ENCODE data around the gene AIFM2.

DNA sequence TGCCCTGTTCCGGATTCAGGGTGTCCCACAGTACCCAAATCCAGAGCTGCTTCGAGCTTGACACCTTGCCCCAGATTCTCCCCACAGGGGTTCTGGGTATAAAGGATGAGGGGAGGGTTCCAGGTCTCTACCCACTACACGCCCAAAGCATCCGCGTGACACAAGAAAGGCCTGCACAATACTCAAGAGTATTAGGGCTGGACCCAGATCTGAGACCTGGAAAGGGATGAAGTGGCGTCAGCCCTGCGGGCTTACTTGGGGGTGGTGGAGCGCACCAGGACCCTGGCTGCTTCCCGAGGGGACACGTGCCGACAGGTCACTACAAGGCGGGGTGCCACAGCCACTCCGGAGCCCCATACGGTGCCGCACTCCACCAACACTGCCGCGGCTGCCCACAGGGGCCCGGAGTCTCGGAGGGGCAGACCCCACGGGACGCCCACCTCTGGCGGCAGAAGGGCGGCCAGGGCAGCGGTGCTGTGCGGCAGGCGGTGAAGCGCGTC lies 12.6 kb upstream of the AIFM2 start:
- TF ChIP-seq, protein P1, sequence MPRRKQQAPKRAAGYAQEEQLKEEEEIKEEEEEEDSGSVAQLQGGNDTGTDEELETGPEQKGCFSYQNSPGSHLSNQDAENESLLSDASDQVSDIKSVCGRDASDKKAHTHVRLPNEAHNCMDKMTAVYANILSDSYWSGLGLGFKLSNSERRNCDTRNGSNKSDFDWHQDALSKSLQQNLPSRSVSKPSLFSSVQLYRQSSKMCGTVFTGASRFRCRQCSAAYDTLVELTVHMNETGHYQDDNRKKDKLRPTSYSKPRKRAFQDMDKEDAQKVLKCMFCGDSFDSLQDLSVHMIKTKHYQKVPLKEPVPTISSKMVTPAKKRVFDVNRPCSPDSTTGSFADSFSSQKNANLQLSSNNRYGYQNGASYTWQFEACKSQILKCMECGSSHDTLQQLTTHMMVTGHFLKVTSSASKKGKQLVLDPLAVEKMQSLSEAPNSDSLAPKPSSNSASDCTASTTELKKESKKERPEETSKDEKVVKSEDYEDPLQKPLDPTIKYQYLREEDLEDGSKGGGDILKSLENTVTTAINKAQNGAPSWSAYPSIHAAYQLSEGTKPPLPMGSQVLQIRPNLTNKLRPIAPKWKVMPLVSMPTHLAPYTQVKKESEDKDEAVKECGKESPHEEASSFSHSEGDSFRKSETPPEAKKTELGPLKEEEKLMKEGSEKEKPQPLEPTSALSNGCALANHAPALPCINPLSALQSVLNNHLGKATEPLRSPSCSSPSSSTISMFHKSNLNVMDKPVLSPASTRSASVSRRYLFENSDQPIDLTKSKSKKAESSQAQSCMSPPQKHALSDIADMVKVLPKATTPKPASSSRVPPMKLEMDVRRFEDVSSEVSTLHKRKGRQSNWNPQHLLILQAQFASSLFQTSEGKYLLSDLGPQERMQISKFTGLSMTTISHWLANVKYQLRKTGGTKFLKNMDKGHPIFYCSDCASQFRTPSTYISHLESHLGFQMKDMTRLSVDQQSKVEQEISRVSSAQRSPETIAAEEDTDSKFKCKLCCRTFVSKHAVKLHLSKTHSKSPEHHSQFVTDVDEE (CRISPR knock-in tag; IDR thresholded peaks at IDR 0.05), result no peak
- TF ChIP-seq, protein P2, sequence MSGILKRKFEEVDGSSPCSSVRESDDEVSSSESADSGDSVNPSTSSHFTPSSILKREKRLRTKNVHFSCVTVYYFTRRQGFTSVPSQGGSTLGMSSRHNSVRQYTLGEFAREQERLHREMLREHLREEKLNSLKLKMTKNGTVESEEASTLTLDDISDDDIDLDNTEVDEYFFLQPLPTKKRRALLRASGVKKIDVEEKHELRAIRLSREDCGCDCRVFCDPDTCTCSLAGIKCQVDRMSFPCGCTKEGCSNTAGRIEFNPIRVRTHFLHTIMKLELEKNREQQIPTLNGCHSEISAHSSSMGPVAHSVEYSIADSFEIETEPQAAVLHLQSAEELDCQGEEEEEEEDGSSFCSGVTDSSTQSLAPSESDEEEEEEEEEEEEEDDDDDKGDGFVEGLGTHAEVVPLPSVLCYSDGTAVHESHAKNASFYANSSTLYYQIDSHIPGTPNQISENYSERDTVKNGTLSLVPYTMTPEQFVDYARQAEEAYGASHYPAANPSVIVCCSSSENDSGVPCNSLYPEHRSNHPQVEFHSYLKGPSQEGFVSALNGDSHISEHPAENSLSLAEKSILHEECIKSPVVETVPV (CRISPR knock-in tag; IDR thresholded peaks at IDR 0.05), result no peak
- no peak for TF ChIP-seq BACH2 (CRISPR knock-in tag; IDR thresholded peaks at IDR 0.05; ENCODE audit: borderline replicate concordance)
- TF ChIP-seq TOX (CRISPR knock-in tag; IDR thresholded peaks at IDR 0.05; ENCODE audit: borderline replicate concordance), result no peak
- no peak for TF ChIP-seq SNAI2 (CRISPR knock-in tag; IDR thresholded peaks at IDR 0.05)
- no peak for TF ChIP-seq ZNF70 (CRISPR knock-in tag; IDR thresholded peaks at IDR 0.05)
- TF ChIP-seq ZFP30 (CRISPR knock-in tag; IDR thresholded peaks at IDR 0.05), result no peak
- no peak for TF ChIP-seq TCF4 (CRISPR knock-in tag; IDR thresholded peaks at IDR 0.05; ENCODE audit: borderline replicate concordance)
- no peak for TF ChIP-seq OSR1 (CRISPR knock-in tag; IDR thresholded peaks at IDR 0.05)
- no peak for TF ChIP-seq ISL1 (CRISPR knock-in tag; IDR thresholded peaks at IDR 0.05)
- no peak for TF ChIP-seq CSDC2 (CRISPR knock-in tag; IDR thresholded peaks at IDR 0.05)
- TF ChIP-seq, protein P3, sequence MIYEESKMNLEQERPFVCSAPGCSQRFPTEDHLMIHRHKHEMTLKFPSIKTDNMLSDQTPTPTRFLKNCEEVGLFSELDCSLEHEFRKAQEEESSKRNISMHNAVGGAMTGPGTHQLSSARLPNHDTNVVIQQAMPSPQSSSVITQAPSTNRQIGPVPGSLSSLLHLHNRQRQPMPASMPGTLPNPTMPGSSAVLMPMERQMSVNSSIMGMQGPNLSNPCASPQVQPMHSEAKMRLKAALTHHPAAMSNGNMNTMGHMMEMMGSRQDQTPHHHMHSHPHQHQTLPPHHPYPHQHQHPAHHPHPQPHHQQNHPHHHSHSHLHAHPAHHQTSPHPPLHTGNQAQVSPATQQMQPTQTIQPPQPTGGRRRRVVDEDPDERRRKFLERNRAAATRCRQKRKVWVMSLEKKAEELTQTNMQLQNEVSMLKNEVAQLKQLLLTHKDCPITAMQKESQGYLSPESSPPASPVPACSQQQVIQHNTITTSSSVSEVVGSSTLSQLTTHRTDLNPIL (CRISPR knock-in tag; IDR thresholded peaks at IDR 0.05; ENCODE audit: low read depth), result no peak

Measured in SK-N-SH treated with all-trans-retinoic acid at 6 μM for 48 hours (cell line).